HTR-8/SVneo (cell line): Measurements from ENCODE around the gene PTPN14.
"Not testable (repeated sequence)": the region's sequence is repeated elsewhere in the genome, so short reads cannot be mapped to it uniquely, and the experiment has no call there.

Source experiments
- DNase-seq: peaks from one replicate; pipeline ENCODE4 v3.0.0; 2011; ENCODE audit warnings: low spot score, mixed read lengths; ENCODE audit not compliant: insufficient read length
- FAIRE-seq: peaks from 2 replicates; lab custom pipeline; 2011; peaks lifted over from hg19 to GRCh38; lab: Jason Lieb, UNC

The PTPN14 gene

GRCh38 chr1:214514819-214515383 lies 36.5 kb downstream of the PTPN14 start:
- DNase-seq (no peak), FAIRE-seq (no peak)

GRCh38 chr1:214514032-214514818 lies 37.2 kb downstream of the PTPN14 start:
- FAIRE-seq (no peak), DNase-seq (no peak)

DNA sequence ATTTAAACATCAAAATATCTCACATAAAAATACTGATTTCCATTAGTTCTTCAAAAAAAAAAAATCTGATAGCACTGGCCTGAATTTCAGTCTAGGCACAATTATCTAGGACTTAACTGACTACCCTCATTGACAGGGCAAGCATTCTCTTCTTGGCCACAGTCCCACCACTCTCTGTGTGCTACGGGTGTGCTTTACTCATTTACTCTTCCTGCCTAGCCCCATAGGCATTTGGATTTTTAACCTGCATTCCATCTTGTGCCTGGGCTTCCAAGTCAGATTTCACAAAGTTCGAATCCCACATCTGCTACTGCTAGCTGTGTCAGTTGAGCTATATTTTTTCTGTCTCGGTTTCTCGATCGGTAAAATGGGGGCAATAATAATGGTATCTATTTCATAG lies 38.0 kb downstream of the PTPN14 start:
- FAIRE-seq (no peak), DNase-seq (no peak)

DNA sequence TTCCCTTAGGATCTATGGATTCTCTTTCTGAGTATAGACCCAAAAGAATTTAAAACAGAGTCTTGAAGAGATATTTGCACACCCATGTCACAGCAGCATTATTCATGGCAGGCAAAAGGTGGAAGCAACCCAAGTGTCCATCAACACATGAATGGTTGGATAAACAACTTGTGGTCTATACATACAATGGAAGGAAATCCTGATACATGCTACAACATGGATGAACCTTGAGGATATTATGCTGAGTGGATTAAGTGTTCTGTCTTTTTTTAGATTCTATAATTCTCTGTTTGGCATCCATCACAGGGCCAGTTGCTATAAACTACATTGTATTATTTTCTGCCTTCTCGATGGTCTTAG lies 39.8 kb downstream of the PTPN14 start:
- DNase-seq, result no peak
- no peak for FAIRE-seq

DNA sequence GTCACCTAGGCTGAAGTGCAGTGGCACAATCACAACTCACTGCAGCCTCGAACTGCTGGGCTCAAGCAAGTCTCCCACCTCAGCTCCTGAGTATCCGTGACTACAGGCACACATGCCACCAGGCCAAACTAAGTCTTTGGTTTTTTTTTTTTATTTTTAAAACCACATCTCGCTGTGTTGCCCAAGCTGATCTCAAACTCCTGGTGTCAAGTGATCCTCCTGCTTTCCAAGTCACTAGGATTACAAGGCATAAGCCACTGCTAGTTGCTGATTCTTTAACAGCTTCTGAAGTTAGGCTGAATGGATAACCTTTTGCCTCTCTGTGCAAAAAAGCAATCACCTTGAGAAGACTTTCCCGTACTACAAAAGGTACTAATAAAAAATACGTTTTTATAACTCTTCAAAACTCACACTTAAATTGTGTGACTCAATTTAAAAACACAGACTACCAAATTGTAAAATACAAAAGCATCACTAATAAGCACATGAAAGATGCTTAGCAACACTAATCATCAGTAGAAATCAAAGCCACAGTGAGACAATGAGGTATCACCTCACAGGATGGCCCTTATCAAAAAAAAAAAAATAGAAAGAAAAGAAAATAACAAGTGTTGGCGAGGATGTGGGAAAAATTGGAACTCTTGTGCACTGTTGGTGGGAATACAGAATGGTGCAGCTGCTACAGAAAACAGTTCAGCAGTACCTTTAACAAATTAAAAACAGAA lies 40.3 kb downstream of the PTPN14 start:
- no peak for DNase-seq
- FAIRE-seq, result no peak

DNA sequence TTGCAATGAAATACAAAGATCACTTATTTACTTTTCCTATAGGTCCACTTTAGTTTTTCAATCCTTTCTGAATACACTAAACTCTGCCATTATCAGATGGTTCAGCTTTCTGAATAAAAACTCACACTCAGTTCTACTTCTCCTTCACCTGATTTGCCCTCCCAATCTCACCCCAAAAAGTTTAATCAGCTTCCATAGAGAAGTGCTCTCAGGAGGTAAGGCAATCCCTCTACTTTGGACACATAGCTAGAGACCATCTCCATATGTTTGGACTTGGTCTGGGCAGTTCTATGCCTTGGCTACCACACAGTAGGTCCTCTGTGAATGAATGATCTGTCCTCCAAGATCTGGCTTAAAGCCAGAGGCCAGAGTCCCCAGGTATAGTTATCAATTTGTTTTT lies 40.9 kb downstream of the PTPN14 start:
- no peak for DNase-seq
- FAIRE-seq, result no peak

DNA sequence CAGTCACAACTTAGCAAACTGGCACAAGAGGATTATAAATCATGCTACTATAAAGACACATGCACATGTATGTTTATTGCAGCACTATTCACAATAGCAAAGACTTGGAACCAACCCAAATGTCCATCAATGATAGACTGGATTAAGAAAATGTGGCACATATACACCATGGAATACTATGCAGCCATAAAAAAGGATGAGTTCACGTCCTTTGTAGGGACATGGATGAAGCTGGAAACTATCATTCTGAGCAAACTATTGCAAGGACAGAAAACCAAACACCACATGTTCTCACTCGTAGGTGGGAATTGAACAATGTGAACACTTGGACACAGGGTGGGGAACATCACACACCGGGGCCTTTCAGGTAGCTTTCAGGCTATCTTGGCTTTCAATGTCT lies 41.8 kb downstream of the PTPN14 start:
- not testable (repeated sequence) for DNase-seq, FAIRE-seq

- DNase-seq, result no peak
- no peak for FAIRE-seq
Observed at GRCh38 chr1:214506972-214507431, 44.4 kb downstream of the PTPN14 start.

DNA sequence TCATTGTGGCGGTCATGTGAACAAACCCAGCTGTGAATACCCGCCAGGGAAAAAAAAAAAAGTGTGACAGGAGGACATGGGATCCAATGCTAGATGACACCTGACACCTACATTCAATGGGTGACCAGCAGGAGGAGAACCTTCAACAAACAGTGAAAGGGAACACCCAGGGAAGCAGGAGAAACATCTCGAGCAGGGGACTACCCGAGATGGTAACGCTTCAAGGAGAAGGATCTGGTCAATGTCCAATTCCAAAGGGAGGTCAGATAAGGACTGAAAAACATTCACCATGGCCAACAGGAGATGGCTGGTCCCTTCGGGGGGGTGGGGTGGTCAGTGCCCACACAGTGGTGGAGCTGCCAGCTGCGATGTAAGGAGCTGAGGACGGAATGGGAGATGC lies 46.3 kb downstream of the PTPN14 start:
- no peak for DNase-seq
- no peak for FAIRE-seq

DNA sequence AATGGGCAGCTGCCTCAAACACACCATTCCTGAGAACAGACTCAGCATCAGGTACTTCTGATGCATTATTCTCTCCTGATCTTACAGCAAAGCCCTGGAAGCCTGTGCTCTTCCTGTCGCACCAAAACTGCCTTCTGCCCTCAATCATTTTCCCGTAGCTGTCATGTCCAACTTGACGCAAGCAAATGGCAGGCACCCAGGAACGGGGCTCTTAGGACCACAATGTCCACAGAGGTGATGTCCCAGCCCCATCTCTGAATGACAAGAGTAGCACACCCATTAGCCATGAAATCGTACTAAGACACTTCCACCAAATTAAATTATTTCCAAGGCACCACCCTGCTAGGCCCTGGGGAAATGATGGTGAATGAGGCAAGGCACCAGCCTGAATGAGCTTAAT lies 47.1 kb downstream of the PTPN14 start:
- no peak for FAIRE-seq
- no peak for DNase-seq

- DNase-seq (no peak), FAIRE-seq (no peak)
Observed at GRCh38 chr1:214503553-214503952, 47.8 kb downstream of the PTPN14 start.

DNA sequence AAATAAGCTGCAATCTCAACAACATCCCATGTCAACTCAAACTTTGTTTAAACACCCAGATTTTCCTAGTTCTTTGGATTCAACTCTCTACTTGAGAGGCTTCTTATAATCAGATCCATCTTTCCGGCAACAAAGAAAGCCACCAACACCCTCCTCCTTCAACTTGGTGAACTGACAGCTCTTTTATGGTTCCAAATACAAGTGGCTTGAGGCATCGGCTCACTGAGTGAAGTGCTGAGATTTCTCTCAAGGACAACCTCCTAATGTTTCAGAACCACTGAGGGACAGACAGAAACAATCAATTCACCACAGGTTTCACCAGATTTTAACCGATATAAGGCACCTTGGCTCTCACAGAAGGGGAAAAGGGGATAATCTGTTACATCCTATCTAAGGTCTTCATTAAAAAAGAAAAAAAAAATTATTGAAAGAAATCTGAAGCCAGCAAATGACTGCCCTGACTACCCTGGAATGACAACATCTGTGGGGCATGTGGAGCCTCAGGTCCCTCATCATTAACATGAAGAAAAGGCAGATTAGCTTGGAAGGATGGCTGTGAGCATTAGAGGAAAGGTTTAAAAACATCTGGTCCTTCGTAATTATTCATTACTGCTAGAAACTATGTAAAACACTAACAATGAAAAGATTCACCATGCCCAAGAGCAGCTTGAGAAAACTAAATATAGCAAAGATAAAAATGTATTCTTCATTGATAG lies 50.9 kb downstream of the PTPN14 start:
- DNase-seq (no peak), FAIRE-seq (no peak)

DNA sequence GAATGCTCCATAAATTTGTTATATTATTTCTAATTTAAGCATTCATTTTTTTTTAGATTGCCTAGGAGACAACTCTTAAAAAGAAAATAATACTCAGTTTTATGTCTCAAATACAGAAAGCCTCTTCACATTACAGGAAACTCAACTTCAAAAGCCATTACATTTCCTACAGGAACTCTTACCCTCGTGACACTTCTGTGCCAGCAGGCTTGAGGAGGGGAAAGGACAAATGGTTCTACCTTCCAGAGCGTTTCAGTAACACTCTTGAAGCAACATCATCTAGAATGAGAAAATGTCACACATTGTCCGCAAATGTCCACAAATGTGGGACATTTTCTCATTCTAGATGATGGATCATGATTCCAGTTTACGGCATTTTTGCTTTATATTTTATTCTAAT lies 51.7 kb downstream of the PTPN14 start:
- FAIRE-seq (no peak), DNase-seq (no peak)

DNA sequence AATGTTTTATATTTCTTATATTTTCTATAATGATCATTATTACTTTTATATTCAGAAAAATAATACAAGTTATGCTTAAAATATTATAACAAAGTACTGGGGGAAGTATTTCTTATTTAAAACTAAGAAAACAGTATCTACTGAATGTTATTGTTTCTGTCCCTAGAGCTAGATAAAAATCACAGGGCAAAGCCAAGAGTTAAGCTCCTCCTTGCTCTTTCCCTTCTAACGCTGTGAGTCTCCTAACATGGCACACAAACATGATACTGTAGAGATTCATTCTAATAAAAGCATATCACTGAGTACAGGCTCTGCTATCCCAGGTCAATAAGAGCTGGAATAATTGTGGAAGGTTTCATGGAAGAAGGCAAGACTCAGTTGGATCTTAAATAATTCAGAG lies 53.4 kb downstream of the PTPN14 start:
- no peak for DNase-seq
- no peak for FAIRE-seq

- FAIRE-seq, result peak; percentile 72
- peak; percentile 38 for DNase-seq
Observed at GRCh38 chr1:214496126-214496525, 55.3 kb downstream of the PTPN14 start.

DNA sequence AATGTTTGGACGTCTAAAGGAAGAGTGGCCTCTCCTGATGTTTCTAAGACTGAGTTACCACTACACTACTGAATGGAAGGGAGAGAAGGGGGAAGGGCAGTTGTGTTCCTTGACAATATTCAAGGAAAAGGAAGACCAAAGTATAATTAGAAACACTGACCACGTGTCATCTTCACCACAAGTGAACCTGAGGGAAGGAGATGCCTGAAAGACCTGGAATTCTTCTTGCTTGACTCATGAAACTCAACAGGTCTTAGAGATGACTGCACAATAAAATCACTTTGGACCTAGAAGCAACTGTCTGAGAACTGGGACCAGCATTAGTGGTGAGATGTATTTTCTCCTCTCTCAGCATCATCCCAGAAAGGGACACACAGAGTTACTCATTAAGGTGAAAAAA lies 56.7 kb downstream of the PTPN14 start:
- FAIRE-seq, result no peak
- peak; percentile 29 for DNase-seq

- not testable (repeated sequence) for DNase-seq, FAIRE-seq
Observed at GRCh38 chr1:214494179-214494578, 57.2 kb downstream of the PTPN14 start.

- no peak for DNase-seq
- FAIRE-seq, result peak; percentile 20
Observed at GRCh38 chr1:214493126-214493796, 58.1 kb downstream of the PTPN14 start.

DNA sequence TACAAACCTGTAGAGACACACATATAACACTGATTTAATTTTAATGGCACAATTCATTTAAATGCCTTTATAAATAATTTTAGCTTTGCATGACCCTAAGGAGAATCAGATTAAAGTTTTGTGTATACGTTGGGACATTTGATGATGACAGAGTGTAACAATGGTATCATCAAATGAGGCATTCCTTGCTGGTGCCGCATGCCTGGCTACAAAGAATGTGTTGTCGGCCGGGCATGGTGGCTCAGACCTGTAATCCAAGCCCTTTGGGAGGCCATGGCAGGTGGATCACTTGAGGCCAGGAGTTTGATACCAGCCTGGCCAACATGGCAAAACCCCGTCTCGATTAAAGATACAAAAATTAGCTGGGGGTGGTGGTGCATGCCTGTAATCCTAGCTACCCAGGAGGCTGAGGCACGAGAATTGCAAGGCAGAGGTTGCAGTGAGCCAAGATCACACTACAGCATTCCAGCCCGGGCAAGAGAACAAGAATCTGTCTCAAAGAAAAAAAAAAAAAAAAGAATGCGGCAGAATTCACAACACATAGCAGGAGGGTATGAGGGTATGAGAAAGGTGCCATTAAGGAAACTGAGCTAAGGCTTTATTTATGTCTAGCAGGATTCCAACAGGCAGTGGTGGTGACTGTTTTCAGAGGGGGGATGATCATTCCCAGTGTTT lies 58.9 kb downstream of the PTPN14 start:
- FAIRE-seq, result no peak
- DNase-seq, result no peak
